ENCODE results near the gene SNN. TPM values are rescaled to one million over a fixed set of nuclear protein-coding genes. Genes with fewer than 3 reads are reported as not detected.

Gene SNN
- total RNA-seq, 4 donors from 2014 or later: 4.1 to 30.1 (median 23.0) TPM

GRCh38 chr16:11634312-11634711 is 33.9 kb upstream of the SNN start:
- H3K27ac ChIP-seq: no peak overlapping the region
- no peak overlapping the region for H3K4me3 ChIP-seq
- H3K27me3 ChIP-seq: no peaks in the 10 kb centered on the region
- no peaks in the 10 kb centered on the region for H3K36me3 ChIP-seq
- no peaks in the 10 kb centered on the region for H3K9me3 ChIP-seq
- no peak for TF ChIP-seq POLR2A (IDR thresholded peaks at IDR 0.05)
- TF ChIP-seq CTCF (IDR thresholded peaks at IDR 0.05): no peak
- DNase-seq: no peak
- intact Hi-C loops (cut with DNase I; ENCODE audit: low total_unique reads): no loop called here
- no peaks in the 10 kb centered on the region for H3K4me1 ChIP-seq

GRCh38 chr16:11635113-11635652 is 33.1 kb upstream of the SNN start:
- intact Hi-C loops (cut with DNase I; ENCODE audit: low total_unique reads): no loop called here
- Histone ChIP-seq H3K4me3 (no peak overlapping the region), H3K36me3 (no peaks in the 10 kb centered on the region), H3K4me1 (no peaks in the 10 kb centered on the region), H3K9me3 (no peaks in the 10 kb centered on the region), H3K27me3 (no peaks in the 10 kb centered on the region), H3K27ac (no peak overlapping the region)
- DNase-seq: no peak
- TF ChIP-seq POLR2A (IDR thresholded peaks at IDR 0.05) (no peak), CTCF (IDR thresholded peaks at IDR 0.05) (no peak)

DNA sequence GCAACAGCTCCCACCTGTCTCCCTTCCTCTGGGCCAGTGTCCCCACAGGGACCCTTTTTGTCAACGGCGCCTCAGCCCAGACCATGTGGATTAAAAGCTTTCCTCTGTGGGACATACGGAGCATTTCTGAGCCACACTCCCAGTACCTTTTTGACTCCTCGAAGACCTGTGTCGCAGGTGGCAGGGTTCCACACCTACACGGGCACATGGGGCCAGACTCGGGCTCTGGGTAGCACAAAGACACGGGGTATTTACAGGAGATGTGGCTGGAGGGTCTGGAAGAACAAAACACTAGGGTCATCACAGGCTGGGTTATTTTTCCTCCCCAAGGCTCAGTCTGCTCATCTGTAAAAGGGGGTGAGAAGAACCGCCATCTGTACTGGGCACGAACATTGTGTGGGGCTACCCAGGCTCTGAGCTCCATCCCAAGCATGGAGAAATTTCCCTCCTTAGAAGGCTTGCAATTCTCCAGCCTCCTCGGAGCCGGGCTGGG is 32.5 kb upstream of the SNN start:
- H3K9me3 ChIP-seq: no peaks in the 10 kb centered on the region
- no peak for TF ChIP-seq POLR2A (IDR thresholded peaks at IDR 0.05)
- no peak for TF ChIP-seq CTCF (IDR thresholded peaks at IDR 0.05)
- H3K27ac ChIP-seq: no peak overlapping the region
- intact Hi-C loops (cut with DNase I; ENCODE audit: low total_unique reads): no loop called here
- no peaks in the 10 kb centered on the region for H3K4me1 ChIP-seq
- H3K36me3 ChIP-seq: no peaks in the 10 kb centered on the region
- no peaks in the 10 kb centered on the region for H3K27me3 ChIP-seq
- H3K4me3 ChIP-seq: no peak overlapping the region
- no peak for DNase-seq

GRCh38 chr16:11636172-11636721 is 32.0 kb upstream of the SNN start:
- Histone ChIP-seq H3K4me3 (no peak overlapping the region), H3K4me1 (peaks cover 0 to 5% of the 10 kb centered on the region in 2 donors), H3K9me3 (no peaks in the 10 kb centered on the region), H3K27ac (no peak overlapping the region), H3K36me3 (no peaks in the 10 kb centered on the region), H3K27me3 (no peaks in the 10 kb centered on the region)
- intact Hi-C loops (cut with DNase I; ENCODE audit: low total_unique reads): no loop called here
- DNase-seq: no peak
- TF ChIP-seq CTCF (IDR thresholded peaks at IDR 0.05) (no peak), POLR2A (IDR thresholded peaks at IDR 0.05) (no peak)

DNA sequence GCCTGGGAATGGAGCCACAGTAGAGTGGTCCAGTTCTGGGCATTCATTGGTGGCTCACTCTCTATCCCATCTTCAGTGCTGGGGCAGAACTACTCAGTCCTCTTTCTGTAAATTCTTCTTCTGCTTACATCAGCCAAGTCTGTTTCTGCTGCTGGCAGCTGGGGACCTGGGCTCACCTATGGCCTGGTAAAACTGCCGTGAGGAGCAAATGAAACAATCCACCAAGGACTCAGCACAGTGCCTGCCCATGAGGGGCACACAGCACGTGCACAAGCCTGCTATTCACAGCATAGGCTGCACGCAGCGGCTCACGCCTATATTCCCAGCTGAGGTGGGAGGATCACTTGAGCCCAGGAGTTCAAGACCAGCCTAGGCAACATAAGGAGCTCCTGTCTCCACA is 30.9 kb upstream of the SNN start:
- no peak overlapping the region for H3K27ac ChIP-seq
- H3K27me3 ChIP-seq: no peaks in the 10 kb centered on the region
- H3K36me3 ChIP-seq: no peaks in the 10 kb centered on the region
- no peaks in the 10 kb centered on the region for H3K9me3 ChIP-seq
- intact Hi-C loops (cut with DNase I; ENCODE audit: low total_unique reads): no loop called here
- DNase-seq: no peak
- peaks cover 0 to 5% of the 10 kb centered on the region in 2 donors for H3K4me1 ChIP-seq
- H3K4me3 ChIP-seq: no peak overlapping the region
- no peak for TF ChIP-seq POLR2A (IDR thresholded peaks at IDR 0.05)
- no peak for TF ChIP-seq CTCF (IDR thresholded peaks at IDR 0.05)

Data from uterus (tissue), 4 donors.